ENCODE data around the gene TUSC2. TPM values are rescaled to one million over a fixed set of nuclear protein-coding genes. Genes with fewer than 3 reads are reported as not detected.

Gene TUSC2
- polyA plus RNA-seq, 1 of the 3 experiments (the other 2 are of a cell fraction): 58.7 TPM

GRCh38 chr3:50342813-50343633, 15.0 kb upstream of the TUSC2 start:
- DNase-seq: no peak
- Histone ChIP-seq H3K4me3 (ENCODE audit: low read depth in 2 of 2, low read length in 1 of 2) (no peak overlapping the region), H3K9ac (no peak overlapping the region), H2AFZ (ENCODE audit: low read depth) (no peak overlapping the region), H4K20me1 (ENCODE audit: insufficient read depth) (no peaks in the 10 kb centered on the region), H3K9me2 (no peaks in the 10 kb centered on the region), H3K27me3 (ENCODE audit: insufficient read depth) (no peaks in the 10 kb centered on the region), H3K36me3 (replicated peaks in 1 of 2; ENCODE audit: control insufficient read depth in 1 of 2, insufficient read depth in 2 of 2, low read length in 1 of 2) (peaks cover 0 to 7% of the 10 kb centered on the region in 2 experiments), H3K79me2 (ENCODE audit: insufficient read depth) (peaks cover 5% of the 10 kb centered on the region; the same call in 1 of the 2 replicates), H3K4me1 (ENCODE audit: control insufficient read depth in 1 of 2, insufficient read depth in 2 of 2, low read depth in 1 of 2, low read length in 1 of 2) (peaks cover 1 to 17% of the 10 kb centered on the region in 2 experiments; a peak in 2 of 4 replicates), H3K4me2 (no peak overlapping the region), H3K27ac (ENCODE audit: low read depth in 2 of 2, low read length in 1 of 2) (no peak overlapping the region), H3F3A (replicated peaks; ENCODE audit: insufficient read depth) (peaks cover 3% of the 10 kb centered on the region), H3K9me3 (no peaks in the 10 kb centered on the region)
- WGBS (ENCODE audit: low lambda C conversion rate): 92% methylated on average over 4 of the region's 13 CpGs
- POLR2A ChIA-PET: no interaction called here
- no peak for TF ChIP-seq TEAD4 (IDR thresholded peaks at IDR 0.05; ENCODE audit: borderline replicate concordance, insufficient read depth)
- TF ChIP-seq ELF1 (IDR thresholded peaks at IDR 0.05): no peak
- no peak for TF ChIP-seq PBX3 (IDR thresholded peaks at IDR 0.05)
- no peak for TF ChIP-seq JUND (IDR thresholded peaks at IDR 0.05)
- TF ChIP-seq EZH2phosphoT487 (IDR thresholded peaks at IDR 0.05; ENCODE audit: borderline replicate concordance, low read depth): no peak
- TF ChIP-seq RCOR1 (IDR thresholded peaks at IDR 0.05; ENCODE audit: low read length): no peak
- TF ChIP-seq REST (IDR thresholded peaks at IDR 0.05; ENCODE audit: low read depth, low read length): no peak
- no peak for TF ChIP-seq SIN3A (IDR thresholded peaks at IDR 0.05; ENCODE audit: borderline replicate concordance, low read depth, low read length)
- no peak for TF ChIP-seq FOSL2 (IDR thresholded peaks at IDR 0.05; ENCODE audit: borderline replicate concordance, low read depth)
- TF ChIP-seq RXRA (IDR thresholded peaks at IDR 0.05; ENCODE audit: borderline replicate concordance, low read depth): no peak
- TF ChIP-seq, protein P1, sequence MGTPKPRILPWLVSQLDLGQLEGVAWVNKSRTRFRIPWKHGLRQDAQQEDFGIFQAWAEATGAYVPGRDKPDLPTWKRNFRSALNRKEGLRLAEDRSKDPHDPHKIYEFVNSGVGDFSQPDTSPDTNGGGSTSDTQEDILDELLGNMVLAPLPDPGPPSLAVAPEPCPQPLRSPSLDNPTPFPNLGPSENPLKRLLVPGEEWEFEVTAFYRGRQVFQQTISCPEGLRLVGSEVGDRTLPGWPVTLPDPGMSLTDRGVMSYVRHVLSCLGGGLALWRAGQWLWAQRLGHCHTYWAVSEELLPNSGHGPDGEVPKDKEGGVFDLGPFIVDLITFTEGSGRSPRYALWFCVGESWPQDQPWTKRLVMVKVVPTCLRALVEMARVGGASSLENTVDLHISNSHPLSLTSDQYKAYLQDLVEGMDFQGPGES (IDR thresholded peaks at IDR 0.05; ENCODE audit: low read depth, low read length): no peak
- no peak for TF ChIP-seq GATA2 (CRISPR knock-in tag; IDR thresholded peaks at IDR 0.05)
- TF ChIP-seq NFIC (IDR thresholded peaks at IDR 0.05; ENCODE audit: borderline replicate concordance): no peak
- no peak for TF ChIP-seq CHD2 (IDR thresholded peaks at IDR 0.05; ENCODE audit: low read length, partially characterized antibody)
- TF ChIP-seq NRF1 (IDR thresholded peaks at IDR 0.05; ENCODE audit: low read depth, low read length): no peak
- CTCF ChIA-PET: interaction anchor here (1.3 to 4.7 kb wide), 7 partner anchors 23 to 218 kb away, joined by 3 to 26 read pairs (median 6); no protein-coding TSS in a partner anchor
